ENCODE measurements around the gene CHRM4.

- no peak for TF ChIP-seq CTCF (IDR thresholded peaks at IDR 0.05)
- no peak for TF ChIP-seq POLR2A (IDR thresholded peaks at IDR 0.05)
Measured at GRCh38 chr11:46374815-46375214, 16.8 kb downstream of the CHRM4 start.
